ENCODE data around the gene ZCCHC24. TPM values are rescaled to one million over a fixed set of nuclear protein-coding genes. Genes with fewer than 3 reads are reported as not detected.

ZCCHC24 gene
- total and polyA plus RNA-seq, 3 donors from 2014 or later, result 27.7 to 38.6 (median 31.3) TPM

GRCh38 chr10:79491143-79491835 lies 45.9 kb upstream of the ZCCHC24 start:
- 75 to 81% methylated on average over 5 to 6 of the region's 6 CpGs for WGBS, 2 donors
- intact Hi-C loops (cut with DNase I; ENCODE audit: low total_unique reads), result no loop called here
- H3K4me1 ChIP-seq, result peaks cover 9% of the 10 kb centered on the region
- no peak overlapping the region for H3K27ac ChIP-seq
- DNase-seq, result no peak
- no peak for TF ChIP-seq POLR2A (IDR thresholded peaks at IDR 0.05)
- TF ChIP-seq, protein P1, sequence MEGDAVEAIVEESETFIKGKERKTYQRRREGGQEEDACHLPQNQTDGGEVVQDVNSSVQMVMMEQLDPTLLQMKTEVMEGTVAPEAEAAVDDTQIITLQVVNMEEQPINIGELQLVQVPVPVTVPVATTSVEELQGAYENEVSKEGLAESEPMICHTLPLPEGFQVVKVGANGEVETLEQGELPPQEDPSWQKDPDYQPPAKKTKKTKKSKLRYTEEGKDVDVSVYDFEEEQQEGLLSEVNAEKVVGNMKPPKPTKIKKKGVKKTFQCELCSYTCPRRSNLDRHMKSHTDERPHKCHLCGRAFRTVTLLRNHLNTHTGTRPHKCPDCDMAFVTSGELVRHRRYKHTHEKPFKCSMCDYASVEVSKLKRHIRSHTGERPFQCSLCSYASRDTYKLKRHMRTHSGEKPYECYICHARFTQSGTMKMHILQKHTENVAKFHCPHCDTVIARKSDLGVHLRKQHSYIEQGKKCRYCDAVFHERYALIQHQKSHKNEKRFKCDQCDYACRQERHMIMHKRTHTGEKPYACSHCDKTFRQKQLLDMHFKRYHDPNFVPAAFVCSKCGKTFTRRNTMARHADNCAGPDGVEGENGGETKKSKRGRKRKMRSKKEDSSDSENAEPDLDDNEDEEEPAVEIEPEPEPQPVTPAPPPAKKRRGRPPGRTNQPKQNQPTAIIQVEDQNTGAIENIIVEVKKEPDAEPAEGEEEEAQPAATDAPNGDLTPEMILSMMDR (IDR thresholded peaks at IDR 0.05), result no peak
- no peaks in the 10 kb centered on the region for H3K36me3 ChIP-seq (ENCODE audit: low read depth, missing control alignments)
- no peaks in the 10 kb centered on the region for H3K27me3 ChIP-seq
- H3K9me3 ChIP-seq, result no peaks in the 10 kb centered on the region
- no peak overlapping the region for H3K4me3 ChIP-seq

DNA sequence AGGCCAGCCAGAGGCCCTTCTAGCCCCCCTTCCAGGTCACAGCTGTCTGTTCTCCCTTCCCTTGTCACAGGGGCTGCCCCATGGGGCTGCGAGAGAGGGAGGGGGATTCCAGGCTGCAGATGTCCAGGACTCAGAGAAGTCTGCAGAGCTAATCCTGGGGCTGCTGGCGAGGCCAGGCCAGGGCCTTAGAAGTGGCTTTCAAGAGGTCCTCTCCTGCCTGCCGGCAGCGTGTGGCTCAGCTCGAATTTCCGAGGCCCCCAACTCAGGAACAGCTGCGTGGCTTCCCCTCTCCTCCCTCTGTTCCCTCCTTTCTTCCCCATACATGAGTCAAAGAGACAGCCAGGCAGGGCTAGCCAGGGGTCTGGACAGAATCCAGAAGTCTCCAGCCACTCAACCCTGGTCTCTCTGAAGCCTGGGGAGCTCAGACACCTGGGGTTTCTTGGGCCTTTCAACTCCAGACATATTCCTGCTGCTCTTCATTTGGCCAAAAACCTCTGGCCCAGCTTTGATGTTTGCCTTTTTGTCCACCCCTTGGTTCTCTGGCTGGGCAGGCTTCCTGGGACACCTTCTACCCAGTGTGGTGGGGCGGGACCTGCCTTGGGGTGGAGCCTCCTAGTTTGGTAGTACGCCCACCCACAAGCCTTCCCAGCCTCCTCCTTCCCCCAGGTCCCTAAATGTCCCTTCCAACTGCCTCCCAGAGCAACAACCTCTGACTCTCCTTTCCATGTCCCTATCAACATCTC lies 45.1 kb upstream of the ZCCHC24 start:
- Histone ChIP-seq H3K4me1 (peaks cover 9% of the 10 kb centered on the region), H3K4me3 (no peak overlapping the region), H3K9me3 (no peaks in the 10 kb centered on the region), H3K36me3 (ENCODE audit: low read depth, missing control alignments) (no peaks in the 10 kb centered on the region), H3K27ac (no peak overlapping the region), H3K27me3 (no peaks in the 10 kb centered on the region)
- TF ChIP-seq POLR2A (IDR thresholded peaks at IDR 0.05), result no peak
- TF ChIP-seq, protein P1 (IDR thresholded peaks at IDR 0.05), result no peak
- no peak for DNase-seq
- intact Hi-C loops (cut with DNase I; ENCODE audit: low total_unique reads), result no loop called here
- WGBS, 2 donors, result 76 to 80% methylated on average over 8 to 9 of the region's 9 CpGs

DNA sequence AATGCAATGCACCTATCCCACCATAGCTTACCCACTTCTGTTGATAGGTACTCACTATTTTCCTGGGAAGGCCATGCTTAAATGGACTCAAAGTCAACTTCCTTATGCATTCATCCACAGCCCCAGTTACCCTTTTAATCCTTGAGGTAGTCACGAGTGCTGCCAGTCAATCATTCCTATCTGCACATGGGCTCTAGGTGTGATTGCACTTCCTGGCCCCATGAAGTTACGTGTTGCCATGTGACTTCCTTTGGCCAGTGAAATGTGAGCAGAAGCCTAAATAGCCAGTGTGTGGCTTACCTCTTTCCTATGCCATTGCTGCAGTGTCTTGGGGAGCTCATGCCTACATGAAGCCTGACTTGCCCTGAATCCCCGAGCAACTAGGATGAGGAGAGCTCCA lies 43.4 kb upstream of the ZCCHC24 start:
- TF ChIP-seq, protein P1 (IDR thresholded peaks at IDR 0.05), result no peak
- no peak for TF ChIP-seq POLR2A (IDR thresholded peaks at IDR 0.05)
- DNase-seq, result no peak
- no peaks in the 10 kb centered on the region for H3K27me3 ChIP-seq
- WGBS, 2 donors, result 87 to 96% methylated on average over 3 of the region's 3 CpGs
- H3K27ac ChIP-seq, result no peak overlapping the region
- peaks cover 9% of the 10 kb centered on the region for H3K4me1 ChIP-seq
- intact Hi-C loops (cut with DNase I; ENCODE audit: low total_unique reads), result no loop called here
- H3K36me3 ChIP-seq (ENCODE audit: low read depth, missing control alignments), result no peaks in the 10 kb centered on the region
- H3K4me3 ChIP-seq, result no peak overlapping the region
- no peaks in the 10 kb centered on the region for H3K9me3 ChIP-seq

GRCh38 chr10:79488336-79488735 lies 42.9 kb upstream of the ZCCHC24 start:
- intact Hi-C loops (cut with DNase I; ENCODE audit: low total_unique reads), result no loop called here
- Histone ChIP-seq H3K27ac (peak overlapping the region in 1 of 2 donors; percentile 37), H3K27me3 (no peaks in the 10 kb centered on the region), H3K4me3 (no peak overlapping the region), H3K36me3 (ENCODE audit: low read depth, missing control alignments) (no peaks in the 10 kb centered on the region), H3K9me3 (no peaks in the 10 kb centered on the region), H3K4me1 (peaks cover 11% of the 10 kb centered on the region)
- DNase-seq, result peak; percentile 70
- 66 to 75% methylated on average over 5 of the region's 5 CpGs for WGBS, 2 donors
- TF ChIP-seq, protein P1 (IDR thresholded peaks at IDR 0.05), result no peak
- no peak for TF ChIP-seq POLR2A (IDR thresholded peaks at IDR 0.05)

Measured in testis (tissue), 3 donors.